ENCODE results near the gene BCAR3. TPM values are rescaled to one million over a fixed set of nuclear protein-coding genes. Genes with fewer than 3 reads are reported as not detected.

Gene BCAR3
- total and polyA plus RNA-seq, 2 donors from 2014 or later: 25.4 to 28.4 TPM

DNA sequence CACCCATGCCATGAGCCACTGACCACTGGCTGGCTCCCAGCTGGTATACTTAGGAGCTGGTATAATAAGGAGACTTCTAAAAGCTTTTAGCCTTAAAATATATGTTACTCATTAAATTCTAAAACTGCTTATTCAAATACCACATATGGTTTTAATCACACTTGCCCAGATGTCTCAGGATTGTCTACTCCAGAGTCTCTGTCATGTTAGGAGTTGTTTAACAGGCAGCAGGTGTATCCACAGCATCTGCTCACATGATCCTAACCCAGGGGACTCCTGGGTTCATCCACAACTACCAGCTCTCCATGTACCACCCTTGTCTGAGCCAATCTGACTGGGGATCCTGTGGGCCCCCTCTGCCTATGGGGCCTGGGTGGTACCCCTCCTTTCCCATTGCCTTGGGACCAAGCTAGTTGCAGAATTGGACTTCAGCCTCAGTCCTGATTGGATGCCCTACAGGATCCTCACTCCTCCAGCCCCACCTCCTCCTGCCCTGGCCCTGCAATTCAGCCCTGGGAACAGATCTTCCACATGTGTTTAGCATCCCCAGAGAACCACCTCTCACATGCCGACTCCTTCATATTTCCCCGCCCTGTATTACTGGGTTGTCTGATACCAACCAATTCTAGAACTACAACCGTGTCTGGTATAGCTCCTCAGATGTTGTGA lies 61.3 kb downstream of the BCAR3 start:
- DNase-seq: no peak
- H3K9ac ChIP-seq (ENCODE audit: low read length in 3 of 3): no peak overlapping the region
- no peaks in the 10 kb centered on the region for H3K9me3 ChIP-seq (ENCODE audit: control insufficient read depth in 2 of 3, insufficient read depth in 1 of 3, low read length in 3 of 3)
- H3K4me1 ChIP-seq (ENCODE audit: control insufficient read depth in 2 of 3, insufficient read depth in 2 of 3, low read depth in 1 of 3, low read length in 3 of 3): peaks cover 8 to 36% (median 25%) of the 10 kb centered on the region in 3 donors
- H3K4me3 ChIP-seq (ENCODE audit: low read length in 3 of 3): no peak overlapping the region
- TF ChIP-seq, protein P1, sequence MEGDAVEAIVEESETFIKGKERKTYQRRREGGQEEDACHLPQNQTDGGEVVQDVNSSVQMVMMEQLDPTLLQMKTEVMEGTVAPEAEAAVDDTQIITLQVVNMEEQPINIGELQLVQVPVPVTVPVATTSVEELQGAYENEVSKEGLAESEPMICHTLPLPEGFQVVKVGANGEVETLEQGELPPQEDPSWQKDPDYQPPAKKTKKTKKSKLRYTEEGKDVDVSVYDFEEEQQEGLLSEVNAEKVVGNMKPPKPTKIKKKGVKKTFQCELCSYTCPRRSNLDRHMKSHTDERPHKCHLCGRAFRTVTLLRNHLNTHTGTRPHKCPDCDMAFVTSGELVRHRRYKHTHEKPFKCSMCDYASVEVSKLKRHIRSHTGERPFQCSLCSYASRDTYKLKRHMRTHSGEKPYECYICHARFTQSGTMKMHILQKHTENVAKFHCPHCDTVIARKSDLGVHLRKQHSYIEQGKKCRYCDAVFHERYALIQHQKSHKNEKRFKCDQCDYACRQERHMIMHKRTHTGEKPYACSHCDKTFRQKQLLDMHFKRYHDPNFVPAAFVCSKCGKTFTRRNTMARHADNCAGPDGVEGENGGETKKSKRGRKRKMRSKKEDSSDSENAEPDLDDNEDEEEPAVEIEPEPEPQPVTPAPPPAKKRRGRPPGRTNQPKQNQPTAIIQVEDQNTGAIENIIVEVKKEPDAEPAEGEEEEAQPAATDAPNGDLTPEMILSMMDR (IDR thresholded peaks at IDR 0.05; ENCODE audit: borderline replicate concordance, extremely low read depth, insufficient read depth): no peak
- no peak for FAIRE-seq
- intact Hi-C loops (cut with DNase I): no loop called here
- H3K36me3 ChIP-seq (ENCODE audit: control insufficient read depth in 2 of 3, insufficient read depth in 3 of 3, low read length in 3 of 3): no peaks in the 10 kb centered on the region
- H3K27ac ChIP-seq (ENCODE audit: low read depth in 2 of 2, low read length in 2 of 2): no peak overlapping the region
- no peaks in the 10 kb centered on the region for H3K27me3 ChIP-seq (ENCODE audit: control insufficient read depth, insufficient read depth, low read length)

DNA sequence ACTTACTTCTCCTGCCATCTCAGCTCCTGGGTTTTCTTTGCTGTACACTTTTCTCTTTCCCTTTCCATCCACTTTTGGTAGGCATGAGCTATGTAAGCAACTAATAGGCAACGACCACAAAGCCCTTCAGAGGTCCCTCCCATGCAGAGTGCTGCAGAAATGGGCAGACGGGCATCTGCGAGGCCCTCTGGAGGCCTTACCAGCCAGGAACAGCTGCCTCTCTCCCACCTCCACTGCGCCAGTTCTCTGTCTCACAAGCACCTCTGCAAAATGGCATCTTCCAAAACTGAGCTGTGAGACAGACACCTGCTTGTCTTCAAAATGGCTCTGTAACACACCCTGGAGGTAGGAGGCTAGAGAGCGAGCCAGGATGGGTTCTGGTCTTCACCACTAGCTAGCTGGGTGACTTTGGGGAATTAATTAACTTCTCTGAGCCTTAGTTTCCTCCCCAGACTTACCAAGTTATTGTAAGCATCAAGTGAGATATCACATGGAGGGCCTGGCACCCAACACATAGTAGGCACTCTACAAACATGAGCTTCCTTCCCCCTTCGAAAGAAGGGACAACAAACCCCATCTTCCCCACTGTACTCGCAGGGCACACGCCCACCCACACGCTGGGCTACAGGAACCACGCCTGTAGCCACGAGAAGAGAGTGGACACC lies 62.0 kb downstream of the BCAR3 start:
- no peak for FAIRE-seq
- TF ChIP-seq, protein P1 (IDR thresholded peaks at IDR 0.05; ENCODE audit: borderline replicate concordance, extremely low read depth, insufficient read depth): no peak
- Histone ChIP-seq H3K36me3 (ENCODE audit: control insufficient read depth in 2 of 3, insufficient read depth in 3 of 3, low read length in 3 of 3) (no peaks in the 10 kb centered on the region), H3K4me3 (ENCODE audit: low read length in 3 of 3) (no peak overlapping the region), H3K4me1 (ENCODE audit: control insufficient read depth in 2 of 3, insufficient read depth in 2 of 3, low read depth in 1 of 3, low read length in 3 of 3) (peaks cover 8 to 41% (median 30%) of the 10 kb centered on the region in 3 donors), H3K9me3 (ENCODE audit: control insufficient read depth in 2 of 3, insufficient read depth in 1 of 3, low read length in 3 of 3) (no peaks in the 10 kb centered on the region), H3K27ac (ENCODE audit: low read depth in 2 of 2, low read length in 2 of 2) (no peak overlapping the region), H3K9ac (ENCODE audit: low read length in 3 of 3) (no peak overlapping the region), H3K27me3 (ENCODE audit: control insufficient read depth, insufficient read depth, low read length) (no peaks in the 10 kb centered on the region)
- intact Hi-C loops (cut with DNase I): no loop called here
- no peak for DNase-seq

DNA sequence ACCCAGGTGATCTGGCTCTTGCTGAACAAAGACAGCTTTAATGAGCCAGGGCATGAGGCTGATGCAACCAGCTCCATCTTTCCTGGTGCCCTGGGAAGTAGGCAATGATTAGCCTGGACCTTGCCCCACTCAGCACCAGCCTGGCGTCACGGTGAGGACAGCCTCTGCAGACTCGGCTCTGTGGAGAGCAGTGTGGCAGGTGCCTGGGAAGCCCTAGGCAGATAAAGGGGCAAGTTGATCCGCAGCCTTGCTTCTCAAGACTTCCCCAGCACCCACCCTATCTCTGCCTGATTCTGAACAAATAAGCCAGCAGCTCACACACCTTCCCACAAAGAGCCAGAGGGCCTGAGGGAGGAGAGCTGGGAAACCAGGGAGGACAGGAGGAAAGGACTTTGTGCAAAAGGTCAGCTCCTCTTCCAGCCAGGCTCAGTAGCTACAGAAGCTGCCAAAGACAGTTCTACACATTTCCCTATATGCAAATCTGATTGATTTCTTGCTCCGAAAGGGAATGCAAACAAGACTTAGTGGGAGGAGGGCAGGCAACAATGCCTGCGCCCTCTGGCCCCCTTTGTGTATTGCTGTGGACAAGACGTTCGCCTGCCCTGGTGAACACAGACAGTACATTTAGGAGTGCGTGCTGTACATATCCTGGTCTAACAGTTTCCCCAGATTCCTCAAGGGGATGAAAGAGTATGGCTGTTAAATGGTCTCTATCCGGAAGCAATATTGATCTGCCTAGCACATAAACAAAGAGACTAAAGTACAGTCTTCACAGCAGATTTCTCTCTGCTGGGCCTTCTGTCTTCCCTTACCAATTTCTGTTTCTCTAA lies 63.8 kb downstream of the BCAR3 start:
- TF ChIP-seq, protein P1 (IDR thresholded peaks at IDR 0.05; ENCODE audit: borderline replicate concordance, extremely low read depth, insufficient read depth): no peak
- H3K36me3 ChIP-seq (ENCODE audit: control insufficient read depth in 2 of 3, insufficient read depth in 3 of 3, low read length in 3 of 3): no peaks in the 10 kb centered on the region
- H3K4me1 ChIP-seq (ENCODE audit: control insufficient read depth in 2 of 3, insufficient read depth in 2 of 3, low read depth in 1 of 3, low read length in 3 of 3): peaks cover 8 to 45% (median 36%) of the 10 kb centered on the region in 3 donors
- H3K27me3 ChIP-seq (ENCODE audit: control insufficient read depth, insufficient read depth, low read length): no peaks in the 10 kb centered on the region
- H3K9me3 ChIP-seq (ENCODE audit: control insufficient read depth in 2 of 3, insufficient read depth in 1 of 3, low read length in 3 of 3): no peaks in the 10 kb centered on the region
- intact Hi-C loops (cut with DNase I): no loop called here
- H3K27ac ChIP-seq (ENCODE audit: low read depth in 2 of 2, low read length in 2 of 2): peak overlapping the region; percentile 89 to 92
- FAIRE-seq (no peak), DNase-seq (peak; percentile 63 to 85 (median 77))
- peak overlapping the region in 1 of 3 donors; percentile 69 for H3K9ac ChIP-seq (ENCODE audit: low read length in 3 of 3)
- H3K4me3 ChIP-seq (ENCODE audit: low read length in 3 of 3): peak overlapping the region in 1 of 3 donors; percentile 10

All from kidney (tissue), 14 donors.